ENCODE data around the gene C5orf15.
"Not testable (repeated sequence)": the region's sequence is repeated elsewhere in the genome, so short reads cannot be mapped to it uniquely, and the experiment has no call there.

The C5orf15 gene

GRCh38 chr5:133993185-133993936 lies 24.9 kb upstream of the C5orf15 start:
- DNase-seq, result no peak

GRCh38 chr5:133992429-133993155 lies 24.2 kb upstream of the C5orf15 start:
- DNase-seq, result no peak

- DNase-seq, result no peak
These were observed 22.9 kb upstream of the C5orf15 start for GRCh38 chr5:133991171-133991910.

GRCh38 chr5:133990396-133990795 lies 22.0 kb upstream of the C5orf15 start:
- DNase-seq, result no peak

GRCh38 chr5:133985540-133986180 lies 17.2 kb upstream of the C5orf15 start:
- DNase-seq, result no peak

DNA sequence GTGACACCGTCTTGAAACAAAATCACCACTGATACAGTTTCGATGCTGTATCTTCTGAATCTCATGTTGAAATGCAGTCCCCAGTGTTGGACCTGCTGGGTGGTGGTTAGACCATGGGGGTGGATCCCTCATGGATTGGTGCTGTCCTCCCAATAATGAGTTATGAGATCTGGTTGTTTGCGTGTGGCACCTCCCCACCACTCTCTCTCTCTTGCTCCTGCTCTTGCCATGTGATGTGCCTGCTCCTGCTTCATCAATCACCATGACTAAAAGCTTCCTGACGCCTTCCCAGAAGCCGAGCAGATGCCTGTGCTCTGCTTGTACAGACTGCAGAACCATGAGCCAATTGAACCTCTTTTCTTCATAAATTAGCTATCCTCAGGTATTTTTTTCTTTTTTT lies 15.2 kb upstream of the C5orf15 start:
- DNase-seq, result no peak

GRCh38 chr5:133981714-133982113 lies 13.3 kb upstream of the C5orf15 start:
- DNase-seq, result no peak

DNA sequence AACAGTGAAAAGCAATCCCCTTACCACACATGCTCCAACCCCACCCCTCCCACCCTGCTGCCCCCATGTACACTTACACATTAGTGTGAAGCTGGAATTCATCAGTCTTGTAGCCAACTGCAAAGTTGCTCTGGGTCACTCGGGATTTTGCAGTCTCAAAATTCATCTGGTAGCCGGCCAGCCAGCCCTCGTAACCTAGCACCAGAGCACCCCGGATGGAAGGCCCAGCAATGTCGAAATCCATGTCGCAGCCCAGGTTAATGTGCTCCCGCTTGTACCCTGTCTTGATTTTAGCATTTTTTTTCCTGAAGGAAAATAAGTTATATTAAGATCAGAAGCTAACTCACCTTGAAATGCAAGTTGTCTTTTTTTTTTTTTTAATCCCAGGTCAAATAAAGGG lies 12.2 kb upstream of the C5orf15 start:
- no peak for DNase-seq

DNA sequence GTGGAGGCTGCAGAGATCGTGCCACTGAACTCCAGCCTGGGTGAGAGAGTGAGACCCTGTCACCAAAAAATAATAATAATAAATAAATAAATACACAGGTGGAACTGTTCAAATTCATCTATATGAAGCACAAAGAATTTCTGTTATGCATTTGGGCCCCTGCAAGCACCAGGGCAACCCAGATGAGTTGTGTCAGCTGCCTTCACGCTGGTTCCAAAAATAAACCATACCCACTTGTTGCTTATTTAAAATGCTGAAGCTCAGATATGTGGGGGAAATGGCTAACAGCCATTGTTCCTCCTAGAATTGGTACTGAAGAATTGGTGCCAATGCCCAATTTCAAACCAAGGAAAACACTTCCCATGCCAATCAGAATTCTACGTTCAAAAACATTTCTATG lies 10.5 kb upstream of the C5orf15 start:
- DNase-seq, result no peak

- no peak for DNase-seq
These were observed 9.4 kb upstream of the C5orf15 start for GRCh38 chr5:133977858-133978257.

DNA sequence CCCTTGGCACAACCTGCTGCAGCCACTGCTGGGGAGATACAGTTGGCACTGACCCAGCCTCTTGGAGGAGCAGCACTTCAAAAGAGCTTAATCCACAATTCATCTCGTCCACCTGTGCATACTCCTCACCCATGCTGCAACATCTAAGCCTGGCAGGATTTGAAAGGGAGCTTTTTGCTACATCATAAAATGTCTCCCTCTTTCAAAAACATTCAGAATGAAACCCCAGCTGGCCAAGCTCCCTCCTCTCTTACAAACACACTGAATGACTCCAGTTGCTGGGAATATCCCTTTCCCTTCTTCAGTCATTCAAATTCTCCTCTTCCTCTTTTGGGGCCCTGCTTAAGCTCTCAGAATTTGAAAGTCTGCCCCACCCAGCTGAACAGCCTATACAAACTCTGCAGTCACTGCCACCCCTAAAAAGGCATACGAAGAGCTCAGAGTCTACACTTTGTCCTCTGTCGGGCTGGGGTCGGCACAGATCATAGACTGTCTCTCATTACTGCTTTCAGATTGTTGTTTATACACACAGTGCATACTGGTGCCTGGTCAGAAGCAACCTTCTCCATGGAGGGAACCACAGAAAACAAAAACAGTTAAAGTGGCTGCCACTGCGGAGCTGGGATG lies 8.8 kb upstream of the C5orf15 start:
- no peak for DNase-seq

DNA sequence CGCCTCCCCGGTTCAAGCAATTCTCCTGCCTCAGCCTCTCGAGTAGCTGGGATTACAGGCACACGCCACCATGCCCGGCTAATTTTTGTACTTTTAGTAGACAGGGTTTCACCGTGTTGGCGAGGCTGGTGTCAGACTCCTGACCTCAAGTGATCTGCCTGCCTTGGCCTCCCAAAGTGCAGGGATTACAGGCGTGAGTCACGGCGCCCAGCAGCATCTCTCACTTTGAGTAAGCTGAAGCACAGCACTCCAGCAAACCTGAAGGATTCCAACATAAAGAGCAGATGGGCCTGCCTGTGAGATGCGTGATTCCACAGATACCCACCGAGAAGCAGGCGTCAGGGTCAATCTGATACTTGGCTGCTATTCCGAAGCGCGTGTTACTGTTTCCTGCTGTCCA lies 7.1 kb upstream of the C5orf15 start:
- DNase-seq, result not testable (repeated sequence)

- no peak for DNase-seq
These were observed 5.7 kb upstream of the C5orf15 start for GRCh38 chr5:133974142-133974541.

DNA sequence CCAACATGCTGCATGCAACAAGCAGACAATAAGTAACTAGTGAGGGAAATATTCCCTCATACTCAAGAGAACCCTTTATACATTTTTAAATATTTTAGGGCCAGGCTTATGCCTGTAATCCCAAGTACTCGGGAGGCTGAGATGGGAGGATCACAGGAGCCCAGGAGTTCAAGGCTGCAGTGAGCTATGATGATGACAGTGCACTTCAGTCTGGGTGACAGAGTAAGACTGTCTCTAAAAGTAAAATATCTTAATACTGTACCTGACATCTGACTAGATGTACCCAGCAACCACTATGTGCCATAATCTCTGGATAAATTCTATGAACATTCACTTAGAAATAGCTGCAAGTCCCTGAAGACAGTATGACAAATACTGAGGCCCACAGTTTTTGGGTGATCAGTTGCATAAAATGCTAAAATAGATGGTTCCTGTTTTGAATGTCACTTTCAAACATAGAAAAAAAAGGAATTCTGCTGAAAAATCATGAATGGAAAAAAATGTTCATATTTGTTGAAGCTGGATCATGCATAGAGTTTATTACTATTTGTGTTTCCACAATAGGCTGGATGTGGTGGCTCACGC lies 2.0 kb upstream of the C5orf15 start:
- no peak for DNase-seq

- DNase-seq, result no peak
These were observed 1.4 kb upstream of the C5orf15 start for GRCh38 chr5:133969654-133970324.

- DNase-seq, result no peak
These were observed 674 bp downstream of the C5orf15 start for GRCh38 chr5:133967698-133968203.

GRCh38 chr5:133967124-133967523 lies 1.3 kb downstream of the C5orf15 start:
- no peak for DNase-seq

DNA sequence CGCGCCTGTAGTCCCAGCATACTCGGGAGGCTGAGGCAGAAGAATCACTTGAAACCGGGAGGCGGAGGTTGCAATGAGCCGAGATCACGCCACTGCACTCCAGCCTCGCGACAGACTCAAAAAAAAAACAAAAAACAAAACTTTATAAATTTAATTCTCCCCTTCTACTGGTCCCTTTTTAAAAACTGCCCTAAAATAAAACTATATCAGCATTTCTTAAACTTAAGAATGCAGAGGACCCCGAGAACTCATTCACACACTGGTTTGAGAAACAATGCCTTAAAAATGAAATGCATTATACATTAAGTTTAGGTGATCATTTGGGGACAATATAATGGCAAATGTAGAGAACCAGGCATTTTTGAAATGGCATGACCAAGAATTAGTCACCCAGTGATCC lies 2.3 kb downstream of the C5orf15 start:
- DNase-seq, result no peak

- no peak for DNase-seq
These were observed 4.8 kb downstream of the C5orf15 start for GRCh38 chr5:133963493-133964128.

GRCh38 chr5:133962801-133963476 lies 5.5 kb downstream of the C5orf15 start:
- no peak for DNase-seq

DNA sequence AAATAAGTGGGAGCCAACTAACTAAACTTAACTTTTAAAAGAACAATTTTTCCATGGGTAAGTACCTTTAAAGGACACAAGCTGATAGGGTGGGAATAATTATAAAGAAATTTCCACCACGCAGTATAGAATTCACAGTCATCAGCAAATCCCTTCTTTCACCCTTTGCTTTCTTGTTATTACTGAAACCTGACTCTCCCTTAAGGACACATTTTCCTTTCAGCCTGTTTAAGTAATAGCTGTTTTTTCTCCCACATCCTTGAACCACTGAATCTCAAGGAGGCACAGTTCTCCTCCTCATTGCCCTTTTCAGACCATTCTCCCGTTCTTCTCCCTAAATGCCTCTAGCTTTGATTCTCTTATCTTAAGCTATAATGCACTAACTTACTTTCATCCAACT lies 6.3 kb downstream of the C5orf15 start:
- no peak for DNase-seq
